Natural killer cell treated with Interleukin-12 subunit alpha and Interleukin-12 subunit beta and Interleukin-15 and Interleukin-18, amount 100 ng/mL, for 72 hours (primary cell): ENCODE measurements around the gene PLA2G2F. TPM values are rescaled to one million over a fixed set of nuclear protein-coding genes. Genes with fewer than 3 reads are reported as not detected.

ENCODE experiments used
- total RNA-seq, 2 donors: library from RNA; stranded (reverse); gene quantifications; one replicate each; pipeline ENCODE4 v1.2.3, GENCODE V29; 2022

PLA2G2F gene
- total RNA-seq, 2 donors from 2014 or later: not detected

Other genes with a start within 250 kb of the PLA2G2F start
- not detected for gene PLA2G2E, start 215.7 kb upstream of the PLA2G2F start, total RNA-seq
- gene PLA2G2A, start 159.7 kb upstream of the PLA2G2F start, total RNA-seq: not detected
- not detected for gene PLA2G5, start 69.1 kb upstream of the PLA2G2F start, total RNA-seq
- gene PLA2G2D, start 19.8 kb upstream of the PLA2G2F start, total RNA-seq: not detected
- under 1 TPM; 0.26 to 0.56 TPM for gene UBXN10, start 46.8 kb downstream of the PLA2G2F start, total RNA-seq
- gene PLA2G2C, start 47.2 kb downstream of the PLA2G2F start, total RNA-seq: under 1 TPM in 1 of 2 donors, not detected in 1; 0.17 TPM
- not detected for gene VWA5B1, start 151.6 kb downstream of the PLA2G2F start, total RNA-seq